Measurements from ENCODE around the gene YWHAH.

GRCh38 chr22:31983911-31984656, 39.7 kb downstream of the YWHAH start:
- TF ChIP-seq, protein P1, sequence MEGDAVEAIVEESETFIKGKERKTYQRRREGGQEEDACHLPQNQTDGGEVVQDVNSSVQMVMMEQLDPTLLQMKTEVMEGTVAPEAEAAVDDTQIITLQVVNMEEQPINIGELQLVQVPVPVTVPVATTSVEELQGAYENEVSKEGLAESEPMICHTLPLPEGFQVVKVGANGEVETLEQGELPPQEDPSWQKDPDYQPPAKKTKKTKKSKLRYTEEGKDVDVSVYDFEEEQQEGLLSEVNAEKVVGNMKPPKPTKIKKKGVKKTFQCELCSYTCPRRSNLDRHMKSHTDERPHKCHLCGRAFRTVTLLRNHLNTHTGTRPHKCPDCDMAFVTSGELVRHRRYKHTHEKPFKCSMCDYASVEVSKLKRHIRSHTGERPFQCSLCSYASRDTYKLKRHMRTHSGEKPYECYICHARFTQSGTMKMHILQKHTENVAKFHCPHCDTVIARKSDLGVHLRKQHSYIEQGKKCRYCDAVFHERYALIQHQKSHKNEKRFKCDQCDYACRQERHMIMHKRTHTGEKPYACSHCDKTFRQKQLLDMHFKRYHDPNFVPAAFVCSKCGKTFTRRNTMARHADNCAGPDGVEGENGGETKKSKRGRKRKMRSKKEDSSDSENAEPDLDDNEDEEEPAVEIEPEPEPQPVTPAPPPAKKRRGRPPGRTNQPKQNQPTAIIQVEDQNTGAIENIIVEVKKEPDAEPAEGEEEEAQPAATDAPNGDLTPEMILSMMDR (IDR thresholded peaks at IDR 0.05; ENCODE audit: low read depth, low read length), result no peak
- TF ChIP-seq MYC (IDR thresholded peaks at IDR 0.05; ENCODE audit: low read depth, low read length) (no peak), POLR2A (IDR thresholded peaks at IDR 0.05; ENCODE audit: extremely low read depth, insufficient read length) (no peak)
